Endothelial cell of umbilical vein (primary cell): ENCODE data around the gene MLLT11. TPM values are rescaled to one million over a fixed set of nuclear protein-coding genes. Genes with fewer than 3 reads are reported as not detected.

Experiments used
- BruUV-seq: library from RNA; stranded (reverse); fragments of 400-500 nt; replicated peaks from 2 replicates; lab custom pipeline; 2021; lab: Mats Ljungman, UMichigan
- CTCF ChIA-PET: fragments of 300-600, 350-600 bp; sonication (Branson Sonifier 250); formaldehyde crosslinking; loops from one replicate; lab custom pipeline; 2021; ENCODE audit warnings: antibody characterized with exemption, inconsistent platforms; lab: Charles Lee
- POLR2A ChIA-PET: fragments of 300-600, 350-600 bp; sonication (Branson Sonifier 250); formaldehyde crosslinking; loops from one replicate; lab custom pipeline; 2021; ENCODE audit warnings: antibody characterized with exemption, inconsistent platforms; lab: Charles Lee
- DNase-seq: peaks from one replicate; pipeline ENCODE4 v3.0.0-alpha.2; 2011; ENCODE audit warnings: low read depth, low spot score
- FAIRE-seq: peaks from 2 replicates; lab custom pipeline; 2011; peaks lifted over from hg19 to GRCh38; lab: Jason Lieb, UNC
- H2AFZ ChIP-seq: 2 replicates; pipeline ENCODE4 v1.6.0; 2012; ENCODE audit warnings: low read depth, low read length, control low read depth, inconsistent platforms
- H3K27ac ChIP-seq: 2 replicates; pipeline ENCODE4 v1.5.1; 2011; ENCODE audit warnings: low read depth, mild to moderate bottlenecking, control low read depth, low read length, moderate library complexity; ENCODE audit not compliant: insufficient read depth
- H3K27me3 ChIP-seq, 2 experiments: 2 replicates each; pipeline versions ENCODE4 v1.6.0 to v1.6.1; 2011; ENCODE audit warnings: low read length in 2 of 2, mixed read lengths in 1 of 2; ENCODE audit not compliant: control insufficient read depth in 2 of 2, insufficient read depth in 2 of 2
- H3K36me3 ChIP-seq, 2 experiments: 2 replicates in 1 of 2; 3 replicates in 1 of 2; pipeline ENCODE4 v1.5.1; 2011; ENCODE audit warnings: low read length in 2 of 2, mild to moderate bottlenecking in 1 of 2, moderate library complexity in 1 of 2; ENCODE audit not compliant: control insufficient read depth in 2 of 2, insufficient read depth in 2 of 2; ENCODE audit errors: extremely low read depth in 1 of 2
- H3K4me1 ChIP-seq: 3 replicates; pipeline ENCODE4 v1.5.1; 2011; ENCODE audit warnings: mild to moderate bottlenecking, low read length; ENCODE audit not compliant: control insufficient read depth, insufficient read depth; ENCODE audit errors: extremely low read depth
- H3K4me2 ChIP-seq: 2 replicates; pipeline ENCODE4 v1.6.1; 2011; ENCODE audit warnings: low read length, control low read depth, mixed read lengths; ENCODE audit not compliant: insufficient read depth
- H3K4me3 ChIP-seq, 3 experiments: fragments of 200-600 bp in 1 of 3; sonication (generic), shearing (Covaris generic) in 1 of 3; replicated peaks in 1 of 3; 2 replicates each; pipeline ENCODE4 v1.5.1; 2011 to 2016; ENCODE audit warnings: control low read depth in 3 of 3, low read length in 3 of 3, mild to moderate bottlenecking in 2 of 3, inconsistent platforms in 1 of 3, low read depth in 1 of 3, moderate library complexity in 1 of 3; ENCODE audit not compliant: insufficient read depth in 1 of 3
- H3K79me2 ChIP-seq: 2 replicates; pipeline ENCODE4 v1.6.0; 2012; ENCODE audit warnings: low read length, inconsistent platforms; ENCODE audit not compliant: control insufficient read depth, insufficient read depth
- H3K9ac ChIP-seq: replicated peaks from 2 replicates; pipeline ENCODE3; 2011; ENCODE audit warnings: low read length, control low read depth; ENCODE audit not compliant: insufficient read depth; ENCODE audit errors: extremely low read depth
- H3K9me1 ChIP-seq: replicated peaks from 3 replicates; pipeline ENCODE4 v1.6.0; 2011; ENCODE audit warnings: mild to moderate bottlenecking, low read length; ENCODE audit not compliant: control insufficient read depth, insufficient read depth; ENCODE audit errors: extremely low read depth
- H3K9me3 ChIP-seq: replicated peaks from 2 replicates; pipeline ENCODE4 v1.5.1; 2012; ENCODE audit warnings: low read length, inconsistent platforms; ENCODE audit not compliant: control insufficient read depth, insufficient read depth
- H4K20me1 ChIP-seq: replicated peaks from 2 replicates; pipeline ENCODE3; 2011; ENCODE audit warnings: mild to moderate bottlenecking, low read length; ENCODE audit not compliant: control insufficient read depth, insufficient read depth; ENCODE audit errors: extremely low read depth
- EZH2 ChIP-seq: IDR thresholded peaks from 2 replicates; pipeline ENCODE4 v1.6.1; 2012; ENCODE audit warnings: borderline replicate concordance, low read depth, mild to moderate bottlenecking, moderate library complexity, low read length, inconsistent platforms; ENCODE audit not compliant: severe bottlenecking
- GATA2 ChIP-seq: IDR thresholded peaks from 2 replicates; pipeline ENCODE4 v1.7.0; 2011; ENCODE audit warnings: low read depth, mild to moderate bottlenecking, moderate library complexity, mixed read lengths, low read length; ENCODE audit not compliant: insufficient read length, insufficient read depth
- JUN ChIP-seq: IDR thresholded peaks from 2 replicates; pipeline ENCODE4 v1.6.1; 2011; ENCODE audit warnings: borderline replicate concordance, low read depth; ENCODE audit not compliant: insufficient read length, insufficient read depth
- MYC ChIP-seq: IDR thresholded peaks from one replicate; pipeline ENCODE4 v1.6.1; 2011; ENCODE audit warnings: mild to moderate bottlenecking, low read depth, low read length
- POLR2A ChIP-seq: IDR thresholded peaks from 2 replicates; pipeline ENCODE4 v1.6.1; 2012; ENCODE audit warnings: low read depth, mild to moderate bottlenecking, control low read depth, low read length
- dilution Hi-C: fragments of 300-500 bp; cut with MboI; formaldehyde crosslinking; loops from one replicate; pipeline ENCODE4 v1.15.0; 2019; ENCODE audit warnings: low sequenced_read_pairs; ENCODE audit not compliant: extremely low pct_ligation_motif_present
- intact Hi-C: fragments of 100-400 bp; cut with micrococcal nuclease; formaldehyde crosslinking; loops from one replicate; pipeline ENCODE4 v1.10.0; 2022
- polyA plus RNA-seq, 4 experiments: library from polyadenylated mRNA; depleted of rRNA in 3 of 4; stranded (reverse) in 3 of 4; unstranded in 1 of 4; fragments of >200 nt; gene quantifications; 2 replicates each; pipeline versions ENCODE4 v1.2.1 to v1.2.3, GENCODE V29; 2011 to 2012; ENCODE audit warnings: missing spikeins in 1 of 4
- total RNA-seq: library from RNA; stranded (reverse); gene quantifications from 2 replicates; pipeline ENCODE4 v1.2.3, GENCODE V29; 2021
- TF ChIP-seq, protein P1 (sequence below): IDR thresholded peaks from 2 replicates; pipeline ENCODE4 v1.6.1; 2011; ENCODE audit not compliant: insufficient read depth, insufficient read length

MLLT11 gene
- total and polyA plus RNA-seq, 2 donors (not counting 3 experiments of a cell fraction or from before 2014, with no cell fraction given): 25.2 to 26.5 TPM

DNA sequence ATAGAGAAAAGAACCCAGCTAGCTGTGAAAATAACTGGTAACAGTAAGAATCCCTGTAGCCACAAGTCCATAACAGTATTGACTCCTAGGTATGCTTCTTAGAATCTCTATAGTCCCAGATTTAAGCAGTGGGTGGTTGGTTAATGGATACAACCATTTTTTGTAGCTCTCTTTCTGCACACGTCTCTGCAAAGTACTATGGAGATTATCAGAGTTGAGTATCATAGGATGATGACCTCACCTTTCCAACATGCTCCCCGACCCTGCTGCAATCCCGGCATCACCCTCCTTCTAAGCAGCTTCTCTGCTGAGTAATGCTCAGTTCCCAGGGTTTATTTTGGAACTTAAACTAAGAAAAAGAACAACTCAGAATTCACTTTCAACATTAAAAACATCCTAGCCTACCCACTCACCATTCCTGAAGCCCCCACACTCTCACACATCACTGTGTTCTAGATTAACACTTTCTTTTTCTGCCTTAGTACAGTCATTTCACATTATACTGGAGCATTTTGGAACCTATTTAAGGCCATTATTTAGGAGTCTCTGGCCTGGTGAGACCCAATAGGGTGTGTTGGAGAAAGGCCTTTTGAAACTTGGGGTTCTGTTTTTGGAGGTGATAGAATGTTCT, 2.7 kb downstream of the MLLT11 start:
- peak overlapping the region; percentile 48 for H3K9ac ChIP-seq

DNA sequence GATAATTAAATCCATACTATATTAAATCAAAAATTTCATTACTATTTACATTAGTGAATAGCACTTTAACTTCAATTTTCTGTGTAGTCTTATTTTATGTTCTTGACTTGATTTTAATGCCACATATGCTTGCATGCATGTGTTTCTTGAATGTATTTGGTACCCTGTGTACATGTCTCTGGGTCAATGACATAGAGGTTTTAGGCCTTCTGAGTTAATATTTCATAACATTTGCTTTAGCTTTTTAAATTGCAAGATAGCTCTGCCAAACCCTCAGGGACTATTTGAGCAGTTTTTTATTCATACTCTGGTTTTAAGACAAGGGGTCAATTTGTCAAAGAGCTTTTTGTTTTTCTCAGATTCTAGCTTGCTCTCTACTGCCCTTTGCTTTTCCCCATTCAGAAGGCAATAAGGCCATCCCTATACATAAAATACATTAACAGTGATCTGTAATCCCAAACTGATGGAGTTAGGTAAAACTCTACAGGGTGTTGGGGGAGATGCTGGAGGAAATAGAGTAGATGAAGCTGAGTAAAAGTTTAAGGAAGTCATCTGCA, 5.0 kb downstream of the MLLT11 start:
- TF ChIP-seq MYC: no peak
- TF ChIP-seq GATA2: no peak
- TF ChIP-seq JUN: no peak
- no peak for TF ChIP-seq POLR2A
- TF ChIP-seq EZH2: no peak
- TF ChIP-seq, protein P1, sequence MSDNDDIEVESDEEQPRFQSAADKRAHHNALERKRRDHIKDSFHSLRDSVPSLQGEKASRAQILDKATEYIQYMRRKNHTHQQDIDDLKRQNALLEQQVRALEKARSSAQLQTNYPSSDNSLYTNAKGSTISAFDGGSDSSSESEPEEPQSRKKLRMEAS: no peak
- peaks cover 0 to 5% of the 10 kb centered on the region in 2 experiments for H3K36me3 ChIP-seq
- H4K20me1 ChIP-seq: no peaks in the 10 kb centered on the region
- no peaks in the 10 kb centered on the region for H3K9me3 ChIP-seq
- no peaks in the 10 kb centered on the region for H3K9me1 ChIP-seq
- H3K4me3 ChIP-seq: no peak overlapping the region
- DNase-seq (no peak), FAIRE-seq (no peak)
- H2AFZ ChIP-seq: no peak overlapping the region
- H3K27ac ChIP-seq: no peak overlapping the region
- ChIA-PET CTCF (interaction anchor here (0.9 to 1.7 kb wide), 2 partner anchors 17 to 34 kb away, joined by 4 to 5 read pairs; partner anchors contain the start of gene C1orf56), POLR2A (no interaction called here)
- intact Hi-C loops (no loop called here), dilution Hi-C loops (no loop called here)
- H3K27me3 ChIP-seq: no peaks in the 10 kb centered on the region
- no peak overlapping the region for H3K9ac ChIP-seq
- H3K4me1 ChIP-seq: peaks cover 15% of the 10 kb centered on the region
- H3K79me2 ChIP-seq: peaks cover 73% of the 10 kb centered on the region
- BruUV-seq: no TSS peak
- H3K4me2 ChIP-seq: no peak overlapping the region

More for the DNA sequence above, 2.7 kb downstream of the MLLT11 start:
- dilution Hi-C loops: no loop called here
- Histone ChIP-seq H3K4me1 (peaks cover 19% of the 10 kb centered on the region), H3K27ac (peak overlapping the region; percentile 54), H3K36me3 (peaks cover 0 to 5% of the 10 kb centered on the region in 2 experiments), H3K4me3 (peak overlapping the region in 1 of 3 experiments; percentile 20), H3K9me3 (no peaks in the 10 kb centered on the region), H3K4me2 (peak overlapping the region; percentile 63), H2AFZ (no peak overlapping the region), H3K9me1 (no peaks in the 10 kb centered on the region), H4K20me1 (no peaks in the 10 kb centered on the region), H3K27me3 (no peaks in the 10 kb centered on the region), H3K79me2 (peaks cover 90% of the 10 kb centered on the region)
- intact Hi-C loops: no loop called here
- FAIRE-seq (peak; percentile 68), DNase-seq (peak; percentile 24)
- CTCF ChIA-PET: interaction anchor here (0.9 to 6.1 kb wide), 6 partner anchors 8 to 57 kb away, joined by 3 to 39 read pairs (median 7); partner anchors contain the start of genes C1orf56, GABPB2 and MINDY1
- POLR2A ChIA-PET: interaction anchor here (0.9 kb wide), 1 partner anchor 8 kb away, joined by 3 read pairs; no protein-coding TSS in a partner anchor
- BruUV-seq: no TSS peak
- TF ChIP-seq, protein P1: no peak
- peak; percentile 39 for TF ChIP-seq JUN
